Tibial nerve (tissue), 4 donors: Measurements from ENCODE around the gene GALNT1.

ENCODE experiments used
- EP300 ChIP-seq, 2 donors: sonication (generic); formaldehyde crosslinking; IDR thresholded peaks; one replicate each; pipeline ENCODE4 v1.6.1; 2017; ENCODE audit warnings: antibody characterized with exemption in 2 of 2, mild to moderate bottlenecking in 1 of 2
- POLR2A ChIP-seq, 2 donors: fragments of 450-650 bp; IDR thresholded peaks; one replicate each; pipeline ENCODE4 v1.6.1; 2017; ENCODE audit warnings: antibody characterized with exemption in 2 of 2, mild to moderate bottlenecking in 2 of 2, moderate library complexity in 2 of 2
- TF ChIP-seq, protein P1 (sequence below), 5 experiments: fragments of 200-600 bp in 3 of 5; fragments of 450-650 bp in 2 of 5; sonication (generic) in 3 of 5; IDR thresholded peaks; one replicate each; pipeline ENCODE4 v1.5.1; 2016 to 2019; ENCODE audit warnings: antibody characterized with exemption in 5 of 5, mild to moderate bottlenecking in 3 of 5, moderate library complexity in 2 of 5

DNA sequence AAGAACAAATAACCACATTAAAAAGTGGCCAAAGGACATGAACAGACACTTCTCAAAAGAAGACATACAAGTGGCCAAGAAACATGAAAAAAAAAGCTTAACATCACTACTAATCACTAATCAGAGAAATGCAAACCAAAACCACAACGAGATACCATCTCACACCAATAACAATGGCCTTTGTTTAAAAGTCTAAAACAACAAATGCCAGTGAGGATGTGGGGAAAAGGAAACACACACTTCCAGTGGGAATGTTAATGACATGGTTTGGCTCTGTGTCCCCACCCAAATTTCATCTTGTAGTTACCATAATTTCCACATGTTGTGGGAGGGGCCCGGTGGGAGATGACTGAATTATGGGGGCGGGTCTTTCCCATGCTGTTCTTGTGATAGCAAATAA, 147.1 kb downstream of the GALNT1 start:
- TF ChIP-seq, protein P1, sequence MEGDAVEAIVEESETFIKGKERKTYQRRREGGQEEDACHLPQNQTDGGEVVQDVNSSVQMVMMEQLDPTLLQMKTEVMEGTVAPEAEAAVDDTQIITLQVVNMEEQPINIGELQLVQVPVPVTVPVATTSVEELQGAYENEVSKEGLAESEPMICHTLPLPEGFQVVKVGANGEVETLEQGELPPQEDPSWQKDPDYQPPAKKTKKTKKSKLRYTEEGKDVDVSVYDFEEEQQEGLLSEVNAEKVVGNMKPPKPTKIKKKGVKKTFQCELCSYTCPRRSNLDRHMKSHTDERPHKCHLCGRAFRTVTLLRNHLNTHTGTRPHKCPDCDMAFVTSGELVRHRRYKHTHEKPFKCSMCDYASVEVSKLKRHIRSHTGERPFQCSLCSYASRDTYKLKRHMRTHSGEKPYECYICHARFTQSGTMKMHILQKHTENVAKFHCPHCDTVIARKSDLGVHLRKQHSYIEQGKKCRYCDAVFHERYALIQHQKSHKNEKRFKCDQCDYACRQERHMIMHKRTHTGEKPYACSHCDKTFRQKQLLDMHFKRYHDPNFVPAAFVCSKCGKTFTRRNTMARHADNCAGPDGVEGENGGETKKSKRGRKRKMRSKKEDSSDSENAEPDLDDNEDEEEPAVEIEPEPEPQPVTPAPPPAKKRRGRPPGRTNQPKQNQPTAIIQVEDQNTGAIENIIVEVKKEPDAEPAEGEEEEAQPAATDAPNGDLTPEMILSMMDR (IDR thresholded peaks at IDR 0.05): no peak
- TF ChIP-seq POLR2A (IDR thresholded peaks at IDR 0.05) (no peak), EP300 (IDR thresholded peaks at IDR 0.05) (no peak)
